Measurements from ENCODE around the gene SMYD1.

The SMYD1 gene

DNA sequence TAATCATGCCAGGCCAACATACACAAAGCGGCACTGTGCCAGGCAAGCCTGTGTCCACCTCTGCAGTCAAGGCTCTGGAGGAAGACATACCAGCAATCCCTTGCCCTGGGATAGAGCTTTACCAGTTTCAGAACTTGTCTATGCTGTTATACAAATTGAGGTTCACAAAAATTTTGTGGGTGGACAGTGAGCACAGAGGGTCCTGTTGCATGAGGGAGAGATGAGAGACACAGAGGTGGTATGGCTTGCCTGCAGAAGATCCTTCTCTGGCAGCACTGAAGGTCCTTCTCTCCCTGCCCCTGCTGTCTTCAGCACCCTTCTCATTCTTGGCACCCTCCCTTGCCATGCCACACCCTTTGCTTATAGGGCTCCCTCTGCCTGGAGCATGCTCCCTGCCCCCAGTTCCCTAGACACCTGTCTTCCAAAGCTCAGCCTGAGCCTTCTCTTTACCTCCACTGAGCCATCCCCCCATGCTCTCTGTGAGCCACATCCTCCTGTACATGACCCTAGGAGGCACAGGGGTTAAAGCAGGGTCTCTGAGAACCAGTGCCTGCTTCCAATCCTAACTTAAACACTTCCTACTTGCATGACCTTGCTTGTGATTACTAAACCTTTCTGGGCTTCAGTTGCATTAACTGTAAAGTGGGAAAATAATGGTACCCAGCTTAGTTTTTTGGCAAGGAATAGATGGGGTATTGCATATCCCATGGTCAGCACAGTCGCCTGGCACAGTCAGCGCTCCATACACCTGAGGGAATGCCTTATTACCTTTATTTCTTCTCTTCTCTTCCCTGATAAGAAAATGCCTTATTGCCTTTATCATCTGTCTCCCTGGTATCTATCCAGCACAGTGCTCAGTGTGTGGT is 59.4 kb downstream of the SMYD1 start:
- Histone ChIP-seq H3K9ac (ENCODE audit: low read depth, low read length) (no peak overlapping the region), H3K27me3 (ENCODE audit: control insufficient read depth, insufficient read depth, low read length) (no peaks in the 10 kb centered on the region), H3K4me1 (ENCODE audit: control insufficient read depth, insufficient read depth, low read length) (no peaks in the 10 kb centered on the region), H3K9me3 (ENCODE audit: control insufficient read depth, insufficient read depth, low read length) (no peaks in the 10 kb centered on the region), H3K36me3 (ENCODE audit: control insufficient read depth, insufficient read depth, low read length) (no peaks in the 10 kb centered on the region), H3K4me3 (ENCODE audit: low read depth, low read length) (no peak overlapping the region)

DNA sequence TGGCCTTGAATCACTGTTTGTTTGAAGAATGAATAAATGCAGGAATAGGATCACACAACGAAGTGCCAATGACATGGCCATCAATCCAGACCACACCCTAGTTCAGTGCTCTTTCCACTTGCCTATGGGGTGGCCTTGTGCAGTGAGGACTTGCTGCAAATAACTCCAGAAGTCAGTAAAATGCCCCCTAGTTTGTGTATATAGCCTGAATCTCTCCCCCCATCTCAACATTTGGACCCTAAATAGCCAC is 59.9 kb downstream of the SMYD1 start:
- Histone ChIP-seq H3K9me3 (ENCODE audit: control insufficient read depth, insufficient read depth, low read length) (no peaks in the 10 kb centered on the region), H3K27me3 (ENCODE audit: control insufficient read depth, insufficient read depth, low read length) (no peaks in the 10 kb centered on the region)

DNA sequence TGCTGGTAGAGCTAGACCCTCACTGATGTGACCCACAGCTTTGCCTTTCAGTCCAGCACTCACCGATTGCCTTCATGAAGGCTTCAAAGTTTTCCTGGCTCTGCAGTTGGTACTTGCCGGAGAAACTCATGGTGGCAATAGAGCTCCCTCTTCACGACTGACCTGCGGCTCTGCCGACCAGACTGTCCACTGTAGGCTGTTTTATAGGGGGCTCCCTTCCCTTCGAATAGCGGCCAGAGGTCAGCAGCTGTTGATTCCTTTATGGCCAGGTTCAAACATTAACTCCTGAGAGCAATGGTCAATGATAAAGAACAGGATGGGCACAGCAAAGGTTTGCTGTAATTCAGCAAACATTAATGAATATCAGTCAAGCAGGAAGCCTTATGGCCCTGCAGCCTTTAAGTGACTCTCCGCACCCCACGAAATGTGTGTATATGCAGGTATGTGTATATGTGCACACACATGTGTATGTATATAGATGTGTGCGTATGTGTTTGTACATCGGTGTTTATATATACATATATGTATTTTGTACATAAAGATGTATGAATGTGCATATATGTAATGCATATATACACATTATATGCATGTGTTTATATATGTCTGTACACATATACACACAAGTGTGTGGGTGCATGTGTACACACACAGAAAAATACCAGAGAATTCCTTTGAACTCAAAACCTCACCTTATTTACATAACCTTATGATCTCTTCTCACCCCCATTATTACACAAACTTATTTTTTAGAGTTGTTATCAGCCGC is 60.4 kb downstream of the SMYD1 start, which contains the start of gene FABP1:
TSS of gene FABP1 (minus strand) at position 175 of the 766 bp plus-strand sequence. CDS start at position 130, 45 bp downstream.
- Histone ChIP-seq H3K27me3 (ENCODE audit: control insufficient read depth, insufficient read depth, low read length) (no peaks in the 10 kb centered on the region), H3K9ac (ENCODE audit: low read depth, low read length) (no peak within 1 kb of the TSS), H3K36me3 (ENCODE audit: control insufficient read depth, insufficient read depth, low read length) (no peaks in the 10 kb centered on the region), H3K4me3 (ENCODE audit: low read depth, low read length) (no peak within 1 kb of the TSS), H3K4me1 (ENCODE audit: control insufficient read depth, insufficient read depth, low read length) (no peaks in the 10 kb centered on the region), H3K9me3 (ENCODE audit: control insufficient read depth, insufficient read depth, low read length) (no peaks in the 10 kb centered on the region)

More for the DNA sequence above, 59.9 kb downstream of the SMYD1 start:
- H3K9ac ChIP-seq (ENCODE audit: low read depth, low read length) = no peak overlapping the region
- H3K4me3 ChIP-seq (ENCODE audit: low read depth, low read length) = no peak overlapping the region
- H3K36me3 ChIP-seq (ENCODE audit: control insufficient read depth, insufficient read depth, low read length) = no peaks in the 10 kb centered on the region
- H3K4me1 ChIP-seq (ENCODE audit: control insufficient read depth, insufficient read depth, low read length) = no peaks in the 10 kb centered on the region

DNA sequence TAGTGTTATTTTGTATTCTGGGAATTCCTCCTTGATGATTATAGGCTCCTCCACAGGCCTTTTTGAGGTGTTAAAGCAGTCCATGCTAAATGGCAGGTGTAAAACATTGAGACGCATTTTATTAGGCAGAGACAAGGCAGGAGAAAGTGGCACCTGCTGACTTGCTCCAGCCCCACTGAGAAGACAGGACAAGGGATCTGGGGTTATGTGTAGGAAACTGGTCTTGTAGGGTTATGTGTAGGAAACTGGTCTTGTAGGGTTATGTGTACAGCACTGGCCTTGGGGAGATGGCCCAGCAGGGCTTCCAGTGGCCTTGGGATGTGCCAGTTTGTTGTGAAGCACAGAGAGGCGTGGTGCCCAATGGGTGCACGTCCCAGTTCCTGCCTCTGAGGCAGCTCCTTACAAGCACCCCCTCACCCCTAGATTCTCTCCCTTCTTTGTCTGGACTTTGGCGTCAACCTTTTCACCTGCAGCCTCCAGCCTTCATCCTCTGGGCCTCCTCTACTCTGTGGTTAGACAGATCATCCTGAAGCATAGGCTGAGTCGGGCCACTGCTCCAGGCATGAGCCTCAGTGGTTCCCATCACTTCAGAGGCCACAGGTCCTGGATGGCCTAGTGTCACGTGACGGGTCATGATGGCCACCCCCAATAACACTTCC is 61.2 kb downstream of the SMYD1 start:
- H3K9me3 ChIP-seq (ENCODE audit: control insufficient read depth, insufficient read depth, low read length) = no peaks in the 10 kb centered on the region
- H3K9ac ChIP-seq (ENCODE audit: low read depth, low read length) = no peak overlapping the region

DNA sequence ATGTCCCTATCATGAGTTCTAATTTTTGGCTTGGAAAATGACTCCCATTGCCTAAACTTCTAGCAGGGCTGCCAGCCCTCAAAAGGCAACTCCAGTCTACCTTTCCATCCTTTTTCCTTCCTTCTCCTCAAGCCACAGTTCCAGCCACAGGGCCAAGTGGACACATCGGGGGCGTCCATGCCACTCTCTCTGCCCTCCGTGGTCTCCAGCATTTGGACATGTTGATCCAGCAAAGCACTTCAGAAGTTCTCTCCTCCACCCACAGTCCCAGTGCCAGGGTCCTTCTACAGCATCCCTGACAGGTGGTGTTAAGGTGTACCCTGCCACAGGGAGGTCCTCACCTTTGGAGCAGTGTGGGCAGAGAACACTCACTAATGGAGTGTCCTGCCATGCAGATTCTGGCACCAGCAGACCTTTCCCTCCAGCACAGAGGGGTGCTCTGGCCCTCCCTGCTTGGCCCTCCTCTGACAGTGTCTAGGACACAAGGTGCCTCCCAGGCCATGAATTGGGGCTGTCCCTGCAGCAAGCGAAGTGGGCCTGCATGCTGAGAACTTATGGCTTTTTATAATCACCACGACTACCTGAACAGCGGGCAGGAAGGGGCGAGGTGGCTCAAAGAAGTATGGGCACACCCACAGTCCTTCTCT is 61.8 kb downstream of the SMYD1 start:
- Histone ChIP-seq H3K36me3 (ENCODE audit: control insufficient read depth, insufficient read depth, low read length) (no peaks in the 10 kb centered on the region), H3K27me3 (ENCODE audit: control insufficient read depth, insufficient read depth, low read length) (no peaks in the 10 kb centered on the region), H3K9me3 (ENCODE audit: control insufficient read depth, insufficient read depth, low read length) (no peaks in the 10 kb centered on the region), H3K4me3 (ENCODE audit: low read depth, low read length) (no peak overlapping the region), H3K4me1 (ENCODE audit: control insufficient read depth, insufficient read depth, low read length) (no peaks in the 10 kb centered on the region), H3K9ac (ENCODE audit: low read depth, low read length) (no peak overlapping the region)

More for the DNA sequence above, 61.2 kb downstream of the SMYD1 start:
- H3K4me1 ChIP-seq (ENCODE audit: control insufficient read depth, insufficient read depth, low read length) = no peaks in the 10 kb centered on the region
- H3K36me3 ChIP-seq (ENCODE audit: control insufficient read depth, insufficient read depth, low read length) = no peaks in the 10 kb centered on the region
- H3K27me3 ChIP-seq (ENCODE audit: control insufficient read depth, insufficient read depth, low read length) = no peaks in the 10 kb centered on the region
- H3K4me3 ChIP-seq (ENCODE audit: low read depth, low read length) = no peak overlapping the region

DNA sequence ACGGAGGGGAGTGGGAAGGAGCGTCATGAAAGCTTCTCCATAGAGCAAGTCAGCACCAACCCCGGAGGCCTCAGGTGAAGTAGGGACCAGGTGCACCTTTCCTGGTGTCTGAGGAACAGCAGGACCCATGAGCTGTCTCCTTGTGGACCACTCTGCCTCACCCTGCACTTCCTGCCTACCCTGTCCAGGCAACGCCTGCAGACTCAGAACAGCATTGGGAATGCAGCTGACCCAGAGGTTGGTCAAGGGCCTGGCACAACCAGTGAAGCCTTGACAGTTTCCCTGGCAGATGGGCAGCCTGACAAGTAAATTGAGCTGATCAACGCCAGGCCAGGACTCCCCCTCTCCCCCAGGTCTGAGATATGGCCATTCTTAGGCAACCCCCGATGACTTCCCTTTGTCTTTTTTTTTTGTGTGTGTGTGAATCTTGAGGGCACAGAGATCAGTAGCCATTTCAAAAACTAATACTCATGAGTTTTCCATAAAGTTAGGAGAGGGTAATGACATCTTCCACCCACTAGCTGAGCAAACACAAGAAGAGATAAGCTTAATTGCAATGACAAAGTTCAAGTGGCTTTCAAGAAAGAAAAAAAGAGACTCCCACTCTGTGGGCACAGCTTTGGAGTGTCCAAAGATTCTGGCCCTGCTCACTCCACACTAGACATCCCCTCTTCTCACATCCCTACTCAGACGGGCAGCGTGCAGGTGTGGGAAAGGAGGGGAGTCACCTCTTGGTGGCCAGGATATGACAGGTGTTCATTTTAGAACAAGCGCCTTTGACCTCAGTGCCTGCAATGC is 63.8 kb downstream of the SMYD1 start:
- no peaks in the 10 kb centered on the region for H3K9me3 ChIP-seq (ENCODE audit: control insufficient read depth, insufficient read depth, low read length)
- H3K27me3 ChIP-seq (ENCODE audit: control insufficient read depth, insufficient read depth, low read length) = no peaks in the 10 kb centered on the region
- no peaks in the 10 kb centered on the region for H3K36me3 ChIP-seq (ENCODE audit: control insufficient read depth, insufficient read depth, low read length)
- no peak overlapping the region for H3K9ac ChIP-seq (ENCODE audit: low read depth, low read length)
- no peak overlapping the region for H3K4me3 ChIP-seq (ENCODE audit: low read depth, low read length)
- H3K4me1 ChIP-seq (ENCODE audit: control insufficient read depth, insufficient read depth, low read length) = no peaks in the 10 kb centered on the region

DNA sequence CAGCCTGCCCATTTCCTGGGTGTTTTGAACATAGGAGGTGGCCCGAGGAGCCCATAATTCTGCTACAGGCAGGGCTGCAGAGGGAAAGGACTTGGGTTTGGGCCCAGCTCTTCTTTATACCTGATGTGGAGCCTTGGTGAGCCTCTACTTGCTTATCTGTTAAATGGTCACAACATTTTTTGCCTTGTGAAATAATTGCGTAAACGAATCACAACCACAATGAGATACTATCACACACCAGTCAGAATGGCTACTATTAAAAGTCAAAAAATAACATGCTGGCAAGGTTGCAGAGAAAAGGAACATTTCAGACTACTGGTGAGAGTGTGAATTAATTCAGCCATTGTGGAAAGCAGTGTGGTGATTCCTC is 64.4 kb downstream of the SMYD1 start:
- Histone ChIP-seq H3K9ac (ENCODE audit: low read depth, low read length) (no peak overlapping the region), H3K4me3 (ENCODE audit: low read depth, low read length) (no peak overlapping the region), H3K27me3 (ENCODE audit: control insufficient read depth, insufficient read depth, low read length) (no peaks in the 10 kb centered on the region), H3K36me3 (ENCODE audit: control insufficient read depth, insufficient read depth, low read length) (no peaks in the 10 kb centered on the region), H3K4me1 (ENCODE audit: control insufficient read depth, insufficient read depth, low read length) (no peaks in the 10 kb centered on the region), H3K9me3 (ENCODE audit: control insufficient read depth, insufficient read depth, low read length) (no peaks in the 10 kb centered on the region)

DNA sequence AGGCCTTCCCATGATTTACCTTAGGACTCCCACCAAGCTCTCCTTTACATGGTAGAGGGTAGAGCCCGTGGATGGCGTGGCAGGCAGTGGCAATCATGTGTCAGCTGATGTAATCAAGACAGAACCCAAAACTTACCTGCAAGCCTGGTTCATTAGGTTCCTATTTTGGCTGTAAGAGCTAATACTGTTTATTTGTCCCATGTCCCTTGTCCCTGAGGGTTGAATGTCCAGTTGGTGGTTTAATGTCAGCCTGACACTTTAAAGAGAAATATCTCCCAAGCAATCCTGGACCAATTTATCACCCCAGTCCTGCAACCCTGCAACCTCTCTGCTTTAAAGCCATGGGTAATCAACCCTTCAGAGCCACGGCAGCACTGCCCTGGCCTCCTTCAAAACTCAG is 66.2 kb downstream of the SMYD1 start:
- Histone ChIP-seq H3K4me1 (ENCODE audit: control insufficient read depth, insufficient read depth, low read length) (no peaks in the 10 kb centered on the region), H3K9ac (ENCODE audit: low read depth, low read length) (no peak overlapping the region), H3K36me3 (ENCODE audit: control insufficient read depth, insufficient read depth, low read length) (no peaks in the 10 kb centered on the region), H3K4me3 (ENCODE audit: low read depth, low read length) (no peak overlapping the region), H3K9me3 (ENCODE audit: control insufficient read depth, insufficient read depth, low read length) (no peaks in the 10 kb centered on the region), H3K27me3 (ENCODE audit: control insufficient read depth, insufficient read depth, low read length) (no peaks in the 10 kb centered on the region)

DNA sequence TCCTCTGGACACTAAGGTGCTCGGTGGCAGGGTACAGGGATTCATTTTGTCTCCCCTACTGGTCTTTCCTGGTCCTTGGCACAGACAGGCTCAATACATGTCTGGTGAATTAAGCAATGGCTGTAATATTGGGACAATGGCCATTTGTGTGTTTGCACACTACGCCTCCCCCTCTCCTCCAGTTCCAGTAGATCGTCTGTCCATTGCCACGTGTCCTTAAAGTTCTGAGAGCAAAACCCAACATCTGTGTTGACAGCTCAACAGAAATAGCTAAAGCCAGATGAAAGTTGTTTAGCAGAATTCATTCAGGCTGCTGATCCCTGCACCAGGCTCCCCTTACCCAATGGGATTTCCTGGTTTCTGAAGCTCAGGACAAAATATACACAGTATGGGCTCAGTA is 69.2 kb downstream of the SMYD1 start:
- Histone ChIP-seq H3K9me3 (ENCODE audit: control insufficient read depth, insufficient read depth, low read length) (no peaks in the 10 kb centered on the region), H3K4me3 (ENCODE audit: low read depth, low read length) (no peak overlapping the region), H3K9ac (ENCODE audit: low read depth, low read length) (no peak overlapping the region), H3K27me3 (ENCODE audit: control insufficient read depth, insufficient read depth, low read length) (no peaks in the 10 kb centered on the region), H3K4me1 (ENCODE audit: control insufficient read depth, insufficient read depth, low read length) (no peaks in the 10 kb centered on the region), H3K36me3 (ENCODE audit: control insufficient read depth, insufficient read depth, low read length) (no peaks in the 10 kb centered on the region)

DNA sequence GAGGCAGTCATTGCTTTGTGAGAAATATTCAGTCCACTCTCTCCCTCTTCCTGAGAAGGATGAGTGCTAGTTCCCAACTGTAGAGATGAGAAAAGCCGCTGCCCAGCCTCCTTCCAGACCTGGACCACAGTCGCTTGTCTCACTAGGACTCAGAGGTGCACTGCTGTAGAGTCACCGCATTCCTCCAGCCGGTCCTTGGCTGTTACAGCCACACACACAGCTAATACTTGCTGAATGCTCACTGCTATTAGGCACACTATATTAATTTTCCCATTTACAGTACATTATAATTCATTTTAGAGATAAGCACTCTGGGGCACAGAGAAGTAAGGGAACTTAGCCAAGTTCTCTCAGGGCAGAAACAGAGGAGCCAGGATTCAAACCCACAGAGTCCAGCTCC is 70.2 kb downstream of the SMYD1 start:
- Histone ChIP-seq H3K4me1 (ENCODE audit: control insufficient read depth, insufficient read depth, low read length) (no peaks in the 10 kb centered on the region), H3K4me3 (ENCODE audit: low read depth, low read length) (no peak overlapping the region), H3K36me3 (ENCODE audit: control insufficient read depth, insufficient read depth, low read length) (no peaks in the 10 kb centered on the region), H3K27me3 (ENCODE audit: control insufficient read depth, insufficient read depth, low read length) (no peaks in the 10 kb centered on the region), H3K9me3 (ENCODE audit: control insufficient read depth, insufficient read depth, low read length) (no peaks in the 10 kb centered on the region), H3K9ac (ENCODE audit: low read depth, low read length) (no peak overlapping the region)

DNA sequence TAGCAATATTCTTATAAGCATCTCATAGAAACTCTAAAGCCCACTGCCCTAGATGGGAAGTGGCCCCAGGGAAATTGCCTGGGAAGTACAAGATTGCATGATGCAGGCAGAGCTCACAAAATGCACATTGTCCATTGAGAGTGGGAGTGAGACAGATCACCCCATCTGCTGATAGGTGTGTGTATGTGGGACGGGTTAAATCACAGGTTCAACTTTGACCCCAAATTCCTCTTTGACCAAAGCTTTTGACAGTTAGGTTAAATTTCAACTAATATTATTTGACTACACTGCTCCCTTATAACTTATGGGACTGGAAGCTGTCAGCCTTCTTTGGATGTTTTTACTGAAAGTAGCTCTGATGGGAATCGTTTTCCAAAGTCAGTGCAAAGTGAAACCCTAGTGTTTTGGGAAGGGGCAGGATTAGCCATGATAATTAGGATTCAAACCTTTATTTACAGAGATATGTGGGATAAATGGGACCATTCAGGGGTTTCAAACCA is 71.6 kb downstream of the SMYD1 start:
- H3K4me1 ChIP-seq (ENCODE audit: control insufficient read depth, insufficient read depth, low read length) = no peaks in the 10 kb centered on the region
- no peaks in the 10 kb centered on the region for H3K27me3 ChIP-seq (ENCODE audit: control insufficient read depth, insufficient read depth, low read length)
- H3K4me3 ChIP-seq (ENCODE audit: low read depth, low read length) = no peak overlapping the region
- H3K9ac ChIP-seq (ENCODE audit: low read depth, low read length) = no peak overlapping the region
- H3K9me3 ChIP-seq (ENCODE audit: control insufficient read depth, insufficient read depth, low read length) = no peaks in the 10 kb centered on the region
- no peaks in the 10 kb centered on the region for H3K36me3 ChIP-seq (ENCODE audit: control insufficient read depth, insufficient read depth, low read length)
